ENCODE results near the gene NUP98. TPM values are rescaled to one million over a fixed set of nuclear protein-coding genes. Genes with fewer than 3 reads are reported as not detected.

Gene NUP98
- total and polyA plus RNA-seq, 2 experiments from 2014 or later = 23.6 to 81.4 TPM

GRCh38 chr11:3664032-3664630 is 133.2 kb downstream of the NUP98 start:
- Histone ChIP-seq H3K27me3 (no peaks in the 10 kb centered on the region), H3K27ac (no peak overlapping the region), H3K9me3 (ENCODE audit: low read depth) (no peaks in the 10 kb centered on the region), H3K9me2 (replicated peaks; ENCODE audit: insufficient read depth) (no peaks in the 10 kb centered on the region), H4K20me1 (ENCODE audit: insufficient read depth, poor library complexity, severe bottlenecking) (no peaks in the 10 kb centered on the region), H3K36me3 (replicated peaks; ENCODE audit: insufficient read depth, low read depth) (no peaks in the 10 kb centered on the region), H2AFZ (no peak overlapping the region), H3K4me1 (ENCODE audit: insufficient read depth) (no peaks in the 10 kb centered on the region), H3K79me2 (no peaks in the 10 kb centered on the region), H3K4me3 (no peak overlapping the region), H3K4me2 (no peak overlapping the region)
- TF ChIP-seq EZH2 (IDR thresholded peaks at IDR 0.05; ENCODE audit: borderline replicate concordance) = no peak
- no peak for TF ChIP-seq CTCF (IDR thresholded peaks at IDR 0.05; ENCODE audit: poor library complexity)
- no peak for TF ChIP-seq EZH2phosphoT487 (IDR thresholded peaks at IDR 0.05; ENCODE audit: low read depth, severe bottlenecking, unreplicated experiment)
- WGBS (ENCODE audit: low lambda C conversion rate, missing lambda C conversion rate) = 95% methylated on average over 10 of the region's 10 CpGs
- no peak for DNase-seq (ENCODE audit: low spot score)

- H3K9me3 ChIP-seq (ENCODE audit: low read depth) = no peaks in the 10 kb centered on the region
- no peak overlapping the region for H2AFZ ChIP-seq
- DNase-seq (ENCODE audit: low spot score) = no peak
- H3K79me2 ChIP-seq = no peaks in the 10 kb centered on the region
- no peaks in the 10 kb centered on the region for H3K36me3 ChIP-seq (replicated peaks; ENCODE audit: insufficient read depth, low read depth)
- no peak overlapping the region for H3K27ac ChIP-seq
- H3K27me3 ChIP-seq = no peaks in the 10 kb centered on the region
- H3K4me1 ChIP-seq (ENCODE audit: insufficient read depth) = no peaks in the 10 kb centered on the region
- no peaks in the 10 kb centered on the region for H4K20me1 ChIP-seq (ENCODE audit: insufficient read depth, poor library complexity, severe bottlenecking)
- H3K4me2 ChIP-seq = no peak overlapping the region
- no peak for TF ChIP-seq EZH2 (IDR thresholded peaks at IDR 0.05; ENCODE audit: borderline replicate concordance)
- no peak for TF ChIP-seq EZH2phosphoT487 (IDR thresholded peaks at IDR 0.05; ENCODE audit: low read depth, severe bottlenecking, unreplicated experiment)
- no peak for TF ChIP-seq CTCF (IDR thresholded peaks at IDR 0.05; ENCODE audit: poor library complexity)
- no peak overlapping the region for H3K4me3 ChIP-seq
- H3K9me2 ChIP-seq (replicated peaks; ENCODE audit: insufficient read depth) = no peaks in the 10 kb centered on the region
Observed at GRCh38 chr11:3662856-3663255, 134.5 kb downstream of the NUP98 start.

- Histone ChIP-seq H4K20me1 (ENCODE audit: insufficient read depth, poor library complexity, severe bottlenecking) (no peaks in the 10 kb centered on the region), H3K9me2 (replicated peaks; ENCODE audit: insufficient read depth) (no peaks in the 10 kb centered on the region), H3K9me3 (ENCODE audit: low read depth) (no peaks in the 10 kb centered on the region), H3K4me3 (no peak overlapping the region), H3K27ac (no peak overlapping the region), H3K36me3 (replicated peaks; ENCODE audit: insufficient read depth, low read depth) (no peaks in the 10 kb centered on the region), H2AFZ (no peak overlapping the region), H3K4me1 (ENCODE audit: insufficient read depth) (no peaks in the 10 kb centered on the region), H3K27me3 (no peaks in the 10 kb centered on the region), H3K79me2 (no peaks in the 10 kb centered on the region), H3K4me2 (no peak overlapping the region)
- TF ChIP-seq EZH2 (IDR thresholded peaks at IDR 0.05; ENCODE audit: borderline replicate concordance) (no peak), CTCF (IDR thresholded peaks at IDR 0.05; ENCODE audit: poor library complexity) (no peak), EZH2phosphoT487 (IDR thresholded peaks at IDR 0.05; ENCODE audit: low read depth, severe bottlenecking, unreplicated experiment) (no peak)
- 86% methylated on average over 2 of the region's 2 CpGs for WGBS (ENCODE audit: low lambda C conversion rate, missing lambda C conversion rate)
- no peak for DNase-seq (ENCODE audit: low spot score)
Observed at GRCh38 chr11:3660960-3661359, 136.4 kb downstream of the NUP98 start.
